Suprapubic skin (tissue), 3 donors: Measurements from ENCODE around the gene NDE1.

Source experiments
- CTCF ChIP-seq, 2 donors: fragments of 200-600 bp in 1 of 2; fragments of 450-650 bp in 1 of 2; sonication (generic) in 1 of 2; IDR thresholded peaks; one replicate each; pipeline ENCODE4 v1.5.1; 2016 to 2019; ENCODE audit warnings: antibody characterized with exemption in 2 of 2, mild to moderate bottlenecking in 1 of 2, moderate library complexity in 1 of 2
- EP300 ChIP-seq: sonication (generic); formaldehyde crosslinking; IDR thresholded peaks from one replicate; pipeline ENCODE4 v1.6.1; 2017; ENCODE audit warnings: antibody characterized with exemption
- POLR2A ChIP-seq, 2 donors: fragments of 450-650 bp; IDR thresholded peaks; one replicate each; pipeline ENCODE4 v1.6.1; 2017; ENCODE audit warnings: antibody characterized with exemption in 2 of 2, mild to moderate bottlenecking in 2 of 2, moderate library complexity in 2 of 2

- TF ChIP-seq CTCF (IDR thresholded peaks at IDR 0.05), result no peak
- no peak for TF ChIP-seq POLR2A (IDR thresholded peaks at IDR 0.05)
- no peak for TF ChIP-seq EP300
Observed at GRCh38 chr16:15620611-15621195, 29.3 kb upstream of the NDE1 start.
